ENCODE data around the gene SLFN5.

Gene SLFN5

DNA sequence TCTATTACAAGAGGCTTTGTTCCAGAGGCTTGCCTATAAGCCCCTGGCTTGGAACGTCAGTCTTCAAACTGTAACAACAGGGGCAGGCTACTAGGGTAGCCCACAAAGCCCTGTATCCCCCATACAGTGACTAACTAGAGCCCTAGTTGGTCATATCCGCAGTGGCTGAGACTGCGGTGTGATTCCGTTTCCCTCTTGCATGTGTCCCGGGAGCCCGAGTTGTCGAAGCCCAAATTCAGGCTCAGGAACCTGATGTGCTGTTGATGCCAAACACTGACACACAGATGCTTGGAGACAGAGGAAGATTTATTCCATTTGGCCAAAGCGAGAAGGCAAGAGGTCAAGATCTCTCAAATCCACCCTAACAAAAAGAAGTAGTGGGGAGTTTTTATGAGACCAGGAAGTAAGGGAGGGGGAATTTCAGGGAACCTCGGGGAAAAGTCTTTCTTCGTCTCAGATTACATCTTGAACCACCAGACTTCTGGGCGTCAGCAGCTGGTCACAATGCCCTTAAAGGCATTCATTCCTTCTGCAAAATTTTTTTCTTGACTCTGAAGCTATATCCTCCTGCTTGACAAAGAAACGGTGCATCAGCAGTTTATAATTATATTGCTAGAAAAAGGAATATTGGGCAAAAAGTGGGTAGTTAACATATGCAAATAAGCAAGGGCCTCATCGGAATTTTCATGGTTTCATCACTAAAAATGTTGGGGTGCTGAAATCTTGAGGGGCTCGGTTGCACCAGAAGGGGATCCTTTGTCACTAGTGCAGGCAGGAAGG is 879 bp downstream of the SLFN5 start:
- Histone ChIP-seq H3K27me3 (ENCODE audit: control insufficient read depth, insufficient read depth, low read length) (peaks cover 5% of the 10 kb centered on the region), H3K9me3 (ENCODE audit: control insufficient read depth, insufficient read depth, low read length) (no peaks in the 10 kb centered on the region), H3K4me1 (ENCODE audit: control insufficient read depth, insufficient read depth, low read length) (peaks cover 12% of the 10 kb centered on the region), H3K4me3 (ENCODE audit: low read depth, low read length) (peak overlapping the region; percentile 78), H3K9ac (ENCODE audit: low read depth, low read length) (peak overlapping the region; percentile 41), H3K36me3 (ENCODE audit: control insufficient read depth, insufficient read depth, low read length) (no peaks in the 10 kb centered on the region)

DNA sequence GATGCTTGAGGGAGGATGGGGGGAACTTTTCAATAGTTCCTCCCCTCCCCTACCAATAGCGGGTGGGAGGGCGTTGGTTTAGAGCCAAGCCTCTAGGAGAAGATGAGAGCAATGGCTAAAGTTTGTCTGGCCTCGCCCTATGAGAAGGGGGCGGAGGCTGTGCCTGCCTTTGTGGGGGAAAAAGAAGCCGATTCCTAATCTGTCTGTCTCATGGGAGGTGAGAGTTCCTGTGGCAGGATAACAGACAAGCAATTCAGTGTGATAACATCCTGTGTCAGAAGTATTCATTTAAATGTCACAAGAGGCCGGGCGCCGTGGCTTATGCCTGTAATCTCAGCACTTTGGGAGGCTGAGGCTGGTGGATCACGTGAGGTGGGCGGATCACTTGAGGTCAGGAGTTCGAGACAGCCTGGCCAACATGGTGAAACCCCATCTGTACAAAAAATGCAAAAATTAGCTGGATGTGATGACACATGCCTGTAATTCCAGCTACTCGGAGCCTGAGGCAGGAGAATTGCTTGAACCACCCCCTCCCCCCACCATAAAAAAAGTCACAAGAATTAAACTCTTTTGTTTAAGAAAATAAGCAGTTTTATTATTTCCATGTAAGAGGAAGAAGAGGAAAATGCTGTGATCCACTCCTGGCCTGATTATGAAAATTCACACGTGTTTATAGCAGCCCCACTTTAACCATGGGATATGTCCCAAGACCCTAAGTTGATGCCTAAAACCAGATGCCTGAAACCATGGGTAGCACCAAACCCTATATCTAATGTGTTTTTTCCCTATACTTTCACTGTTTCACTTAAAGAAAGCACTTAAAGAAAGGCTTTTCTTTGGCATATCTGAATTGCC is 1.7 kb downstream of the SLFN5 start:
- no peaks in the 10 kb centered on the region for H3K9me3 ChIP-seq (ENCODE audit: control insufficient read depth, insufficient read depth, low read length)
- H3K27me3 ChIP-seq (ENCODE audit: control insufficient read depth, insufficient read depth, low read length) = peaks cover 5% of the 10 kb centered on the region
- H3K36me3 ChIP-seq (ENCODE audit: control insufficient read depth, insufficient read depth, low read length) = no peaks in the 10 kb centered on the region
- H3K9ac ChIP-seq (ENCODE audit: low read depth, low read length) = no peak overlapping the region
- H3K4me1 ChIP-seq (ENCODE audit: control insufficient read depth, insufficient read depth, low read length) = peaks cover 12% of the 10 kb centered on the region
- peak overlapping the region; percentile 78 for H3K4me3 ChIP-seq (ENCODE audit: low read depth, low read length)

DNA sequence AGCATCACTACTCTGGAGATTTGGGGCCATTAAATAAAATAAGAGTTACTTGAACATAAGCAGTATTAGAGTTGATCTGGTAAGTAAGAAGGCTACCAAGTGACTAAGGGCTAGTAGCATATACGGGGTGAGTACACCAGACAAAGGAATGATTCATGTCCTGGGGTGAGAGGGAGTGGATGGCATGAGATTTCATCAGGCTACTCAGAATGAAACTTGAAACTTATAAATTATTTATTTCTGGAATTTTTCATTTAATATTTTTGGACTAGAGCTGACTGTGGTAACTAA is 2.3 kb downstream of the SLFN5 start:
- Histone ChIP-seq H3K4me3 (ENCODE audit: low read depth, low read length) (no peak overlapping the region), H3K36me3 (ENCODE audit: control insufficient read depth, insufficient read depth, low read length) (no peaks in the 10 kb centered on the region), H3K27me3 (ENCODE audit: control insufficient read depth, insufficient read depth, low read length) (peaks cover 5% of the 10 kb centered on the region), H3K9ac (ENCODE audit: low read depth, low read length) (no peak overlapping the region), H3K9me3 (ENCODE audit: control insufficient read depth, insufficient read depth, low read length) (no peaks in the 10 kb centered on the region), H3K4me1 (ENCODE audit: control insufficient read depth, insufficient read depth, low read length) (peaks cover 12% of the 10 kb centered on the region)

DNA sequence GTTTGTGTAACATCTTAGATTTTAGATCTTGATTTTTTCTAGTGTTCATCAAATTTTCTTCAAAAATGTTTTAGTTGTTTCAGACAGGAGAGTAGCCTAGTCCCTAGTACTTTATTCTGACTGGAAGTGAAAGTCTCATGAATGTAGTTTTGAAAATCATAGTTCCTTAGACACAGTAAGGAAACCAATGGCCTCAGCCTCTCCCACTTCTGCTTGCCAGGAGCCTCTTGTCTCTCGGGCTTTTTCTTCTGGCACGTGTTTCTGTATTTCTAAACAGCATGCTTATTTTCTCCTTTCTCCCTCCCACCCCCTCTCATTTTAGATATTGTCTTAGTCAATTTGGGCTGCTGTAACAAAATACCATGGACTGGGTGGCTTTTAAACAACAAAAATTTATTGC is 9.8 kb downstream of the SLFN5 start:
- H3K36me3 ChIP-seq (ENCODE audit: control insufficient read depth, insufficient read depth, low read length) = no peaks in the 10 kb centered on the region
- H3K27me3 ChIP-seq (ENCODE audit: control insufficient read depth, insufficient read depth, low read length) = no peaks in the 10 kb centered on the region
- no peak overlapping the region for H3K4me3 ChIP-seq (ENCODE audit: low read depth, low read length)
- no peak overlapping the region for H3K9ac ChIP-seq (ENCODE audit: low read depth, low read length)
- H3K9me3 ChIP-seq (ENCODE audit: control insufficient read depth, insufficient read depth, low read length) = no peaks in the 10 kb centered on the region
- no peaks in the 10 kb centered on the region for H3K4me1 ChIP-seq (ENCODE audit: control insufficient read depth, insufficient read depth, low read length)

DNA sequence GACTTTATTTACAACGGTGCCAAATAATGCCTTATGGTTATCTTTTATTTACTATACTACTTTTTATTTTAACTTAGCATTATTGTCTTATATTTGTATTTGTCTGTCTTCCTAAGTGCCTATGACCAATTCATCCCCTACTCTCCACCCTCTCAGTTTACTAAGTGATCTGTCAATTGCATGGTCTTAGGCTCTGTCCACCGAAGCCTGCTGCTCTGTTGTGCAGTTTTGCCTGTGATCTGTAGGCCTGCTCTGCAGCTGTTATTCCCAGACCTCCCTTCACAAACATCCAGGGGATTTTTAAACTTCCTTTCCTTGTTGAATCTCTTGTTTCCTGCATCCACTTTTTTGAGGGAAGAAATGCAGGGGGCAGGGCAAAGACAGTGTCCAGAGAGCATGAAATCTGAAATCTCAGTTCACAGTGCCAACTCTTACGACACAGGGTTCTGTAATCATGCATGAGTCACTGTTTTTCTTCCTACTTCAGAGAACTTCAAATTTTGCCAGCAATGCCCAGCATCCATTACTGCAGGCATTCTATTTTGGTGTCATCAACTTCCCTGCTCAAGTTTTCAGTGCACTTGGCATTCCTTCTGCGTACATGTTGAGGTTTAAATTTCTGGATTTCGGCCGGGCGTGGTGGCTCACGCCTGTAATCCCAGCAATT is 11.4 kb downstream of the SLFN5 start:
- no peaks in the 10 kb centered on the region for H3K4me1 ChIP-seq (ENCODE audit: control insufficient read depth, insufficient read depth, low read length)
- no peaks in the 10 kb centered on the region for H3K27me3 ChIP-seq (ENCODE audit: control insufficient read depth, insufficient read depth, low read length)
- no peaks in the 10 kb centered on the region for H3K36me3 ChIP-seq (ENCODE audit: control insufficient read depth, insufficient read depth, low read length)
- H3K4me3 ChIP-seq (ENCODE audit: low read depth, low read length) = no peak overlapping the region
- H3K9me3 ChIP-seq (ENCODE audit: control insufficient read depth, insufficient read depth, low read length) = no peaks in the 10 kb centered on the region
- H3K9ac ChIP-seq (ENCODE audit: low read depth, low read length) = no peak overlapping the region

- Histone ChIP-seq H3K9me3 (ENCODE audit: control insufficient read depth, insufficient read depth, low read length) (no peaks in the 10 kb centered on the region), H3K4me3 (ENCODE audit: low read depth, low read length) (no peak overlapping the region), H3K9ac (ENCODE audit: low read depth, low read length) (no peak overlapping the region), H3K27me3 (ENCODE audit: control insufficient read depth, insufficient read depth, low read length) (no peaks in the 10 kb centered on the region), H3K4me1 (ENCODE audit: control insufficient read depth, insufficient read depth, low read length) (no peaks in the 10 kb centered on the region), H3K36me3 (ENCODE audit: control insufficient read depth, insufficient read depth, low read length) (no peaks in the 10 kb centered on the region)
Observed at GRCh38 chr17:35255316-35255715, 12.4 kb downstream of the SLFN5 start.

- Histone ChIP-seq H3K4me1 (ENCODE audit: control insufficient read depth, insufficient read depth, low read length) (no peaks in the 10 kb centered on the region), H3K27me3 (ENCODE audit: control insufficient read depth, insufficient read depth, low read length) (no peaks in the 10 kb centered on the region), H3K36me3 (ENCODE audit: control insufficient read depth, insufficient read depth, low read length) (no peaks in the 10 kb centered on the region), H3K9me3 (ENCODE audit: control insufficient read depth, insufficient read depth, low read length) (no peaks in the 10 kb centered on the region), H3K9ac (ENCODE audit: low read depth, low read length) (no peak overlapping the region), H3K4me3 (ENCODE audit: low read depth, low read length) (no peak overlapping the region)
Observed at GRCh38 chr17:35256629-35257028, 13.8 kb downstream of the SLFN5 start.

- no peak overlapping the region for H3K4me3 ChIP-seq (ENCODE audit: low read depth, low read length)
Observed at GRCh38 chr17:35257208-35257659, 14.4 kb downstream of the SLFN5 start.

GRCh38 chr17:35259001-35259400 is 16.1 kb downstream of the SLFN5 start:
- Histone ChIP-seq H3K36me3 (ENCODE audit: control insufficient read depth, insufficient read depth, low read length) (no peaks in the 10 kb centered on the region), H3K4me3 (ENCODE audit: low read depth, low read length) (no peak overlapping the region), H3K27me3 (ENCODE audit: control insufficient read depth, insufficient read depth, low read length) (no peaks in the 10 kb centered on the region), H3K9me3 (ENCODE audit: control insufficient read depth, insufficient read depth, low read length) (no peaks in the 10 kb centered on the region), H3K9ac (ENCODE audit: low read depth, low read length) (no peak overlapping the region), H3K4me1 (ENCODE audit: control insufficient read depth, insufficient read depth, low read length) (no peaks in the 10 kb centered on the region)

More at GRCh38 chr17:35257208-35257659, 14.4 kb downstream of the SLFN5 start:
- no peaks in the 10 kb centered on the region for H3K4me1 ChIP-seq (ENCODE audit: control insufficient read depth, insufficient read depth, low read length)
- H3K9me3 ChIP-seq (ENCODE audit: control insufficient read depth, insufficient read depth, low read length) = no peaks in the 10 kb centered on the region
- no peak overlapping the region for H3K9ac ChIP-seq (ENCODE audit: low read depth, low read length)
- no peaks in the 10 kb centered on the region for H3K36me3 ChIP-seq (ENCODE audit: control insufficient read depth, insufficient read depth, low read length)
- no peaks in the 10 kb centered on the region for H3K27me3 ChIP-seq (ENCODE audit: control insufficient read depth, insufficient read depth, low read length)

- no peaks in the 10 kb centered on the region for H3K27me3 ChIP-seq (ENCODE audit: control insufficient read depth, insufficient read depth, low read length)
- no peaks in the 10 kb centered on the region for H3K4me1 ChIP-seq (ENCODE audit: control insufficient read depth, insufficient read depth, low read length)
- H3K4me3 ChIP-seq (ENCODE audit: low read depth, low read length) = no peak overlapping the region
- H3K36me3 ChIP-seq (ENCODE audit: control insufficient read depth, insufficient read depth, low read length) = no peaks in the 10 kb centered on the region
- H3K9me3 ChIP-seq (ENCODE audit: control insufficient read depth, insufficient read depth, low read length) = no peaks in the 10 kb centered on the region
- no peak overlapping the region for H3K9ac ChIP-seq (ENCODE audit: low read depth, low read length)
Observed at GRCh38 chr17:35265071-35265470, 22.2 kb downstream of the SLFN5 start.

GRCh38 chr17:35265566-35266141 is 22.8 kb downstream of the SLFN5 start:
- Histone ChIP-seq H3K36me3 (ENCODE audit: control insufficient read depth, insufficient read depth, low read length) (no peaks in the 10 kb centered on the region), H3K27me3 (ENCODE audit: control insufficient read depth, insufficient read depth, low read length) (no peaks in the 10 kb centered on the region), H3K4me3 (ENCODE audit: low read depth, low read length) (no peak overlapping the region), H3K9me3 (ENCODE audit: control insufficient read depth, insufficient read depth, low read length) (no peaks in the 10 kb centered on the region), H3K4me1 (ENCODE audit: control insufficient read depth, insufficient read depth, low read length) (no peaks in the 10 kb centered on the region), H3K9ac (ENCODE audit: low read depth, low read length) (no peak overlapping the region)
